HG03108 (cell line): Measurements from ENCODE around the gene CDH16.
A peak's percentile ranks its signal among the peaks of the same experiment; 100 is the strongest.
"Not testable (repeated sequence)": the region's sequence is repeated elsewhere in the genome, so short reads cannot be mapped to it uniquely, and the experiment has no call there.

Experiments
- ATAC-seq: cut with Tn5 transposase; IDR thresholded peaks from one replicate; pipeline ENCODE4 v1.9.1; 2021; ENCODE audit warnings: moderate library complexity; ENCODE audit not compliant: unreplicated experiment

The CDH16 gene

DNA sequence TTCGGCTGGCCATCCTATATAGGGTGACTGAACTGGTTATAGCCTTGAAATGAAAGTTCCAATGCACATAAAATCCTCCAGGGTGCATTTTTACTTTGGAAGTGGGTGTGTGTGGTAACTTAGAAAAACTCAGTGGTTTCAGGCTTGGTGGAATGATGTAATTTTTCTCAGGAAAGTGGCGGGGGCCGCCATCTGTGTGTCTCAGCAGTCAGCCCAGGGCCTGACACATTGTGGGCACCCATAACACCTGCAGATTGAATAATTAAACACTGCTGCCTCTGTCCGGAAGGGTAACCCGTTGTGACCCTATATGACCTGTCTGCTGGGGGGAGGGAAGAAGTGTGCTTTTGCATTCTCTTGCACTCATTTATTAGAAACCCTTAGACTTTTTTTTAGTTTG lies 40.6 kb downstream of the CDH16 start:
- ATAC-seq: no peak

DNA sequence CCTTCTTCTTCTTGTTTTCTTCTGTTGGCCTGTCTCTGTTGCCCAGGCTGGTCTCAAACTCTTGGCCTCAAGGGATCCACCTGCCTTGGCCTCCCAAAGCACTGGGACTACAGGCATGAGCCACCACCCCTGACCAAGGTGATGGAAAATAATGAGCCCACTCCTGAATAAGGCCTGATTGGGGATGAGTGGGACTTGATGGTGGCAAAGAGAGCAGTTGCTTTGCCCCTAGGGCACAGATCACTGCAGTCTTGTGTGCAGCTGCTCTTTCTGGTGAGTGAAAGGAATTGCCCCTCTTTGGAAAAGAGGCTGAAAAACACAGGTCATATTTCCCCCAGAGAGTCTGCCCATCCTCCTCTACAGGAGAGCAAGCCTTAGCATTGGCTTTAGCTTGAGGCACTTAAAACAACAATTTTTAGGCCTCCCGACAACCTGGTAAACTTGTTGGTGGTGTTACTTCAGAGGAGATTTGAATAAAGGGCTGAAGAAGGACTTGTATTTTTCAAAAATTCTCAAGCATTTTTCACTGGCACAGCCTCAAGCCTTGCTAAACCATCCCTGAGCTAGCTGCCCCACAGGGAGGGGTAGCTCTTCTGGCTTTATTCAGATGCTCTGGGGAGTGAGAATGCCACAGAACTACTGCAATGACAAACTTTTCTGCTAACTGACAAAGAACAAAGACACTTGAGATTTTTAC lies 44.5 kb downstream of the CDH16 start:
- no peak for ATAC-seq

DNA sequence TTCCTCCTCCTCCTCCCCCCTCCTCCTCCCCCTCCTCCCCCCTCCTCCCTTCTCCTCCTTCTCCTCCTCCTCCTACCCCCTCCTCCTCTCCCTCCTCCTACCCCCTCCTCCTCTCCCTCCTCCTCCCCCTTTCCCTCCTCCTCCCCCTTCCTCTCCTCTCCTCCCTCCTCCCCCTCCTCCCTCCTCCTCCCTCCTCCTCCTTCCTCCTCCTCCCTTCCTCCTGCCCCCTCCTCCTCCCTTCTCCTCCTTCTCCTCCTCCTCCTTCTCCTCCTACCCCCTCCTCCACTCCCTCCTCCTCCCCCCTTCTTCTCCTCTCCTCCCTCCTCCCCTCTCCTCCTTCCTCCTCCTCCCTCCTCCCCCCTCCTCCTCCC lies 45.0 kb downstream of the CDH16 start:
- ATAC-seq: no peak

- peak; percentile 72 for ATAC-seq
Observed at GRCh38 chr16:66872943-66873684, 45.6 kb downstream of the CDH16 start.

DNA sequence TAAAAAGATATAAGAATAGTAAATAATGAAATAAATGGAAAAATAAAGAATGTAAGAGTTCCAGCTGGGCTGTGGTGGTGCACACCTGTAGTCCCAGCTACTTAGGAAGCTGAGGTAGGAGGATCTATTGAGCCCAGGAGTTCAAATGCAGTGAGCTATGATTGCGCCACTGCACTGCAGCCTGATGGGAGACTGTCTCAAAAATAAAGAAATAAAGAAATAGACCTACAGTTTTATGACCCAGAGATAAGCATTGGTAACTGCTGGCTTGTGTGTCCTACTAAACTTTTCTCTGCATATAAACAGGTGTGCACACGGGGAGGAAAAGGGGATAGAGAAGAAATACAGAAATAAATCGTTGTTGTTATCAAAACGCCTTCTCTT lies 46.1 kb downstream of the CDH16 start:
- ATAC-seq: no peak

DNA sequence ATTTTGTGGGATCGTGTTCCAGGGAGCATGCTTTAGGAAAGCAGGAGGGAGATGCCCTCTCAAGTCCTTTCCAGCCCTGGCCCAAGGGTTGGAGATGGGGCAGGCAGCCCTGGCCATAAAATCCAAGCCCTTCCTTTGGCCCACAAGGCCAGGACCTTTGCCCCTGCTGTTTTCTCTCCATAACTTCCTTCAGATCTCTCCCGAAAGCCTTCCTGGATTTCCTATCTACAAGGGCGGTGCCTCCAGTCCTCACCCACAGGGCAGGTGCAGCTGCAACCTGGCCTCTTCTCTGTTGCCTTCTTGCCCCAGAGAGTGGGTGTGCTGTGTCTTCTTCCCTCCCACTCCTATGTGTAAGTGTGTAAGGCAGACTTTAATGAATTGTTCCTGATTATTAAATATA lies 46.8 kb downstream of the CDH16 start:
- no peak for ATAC-seq

DNA sequence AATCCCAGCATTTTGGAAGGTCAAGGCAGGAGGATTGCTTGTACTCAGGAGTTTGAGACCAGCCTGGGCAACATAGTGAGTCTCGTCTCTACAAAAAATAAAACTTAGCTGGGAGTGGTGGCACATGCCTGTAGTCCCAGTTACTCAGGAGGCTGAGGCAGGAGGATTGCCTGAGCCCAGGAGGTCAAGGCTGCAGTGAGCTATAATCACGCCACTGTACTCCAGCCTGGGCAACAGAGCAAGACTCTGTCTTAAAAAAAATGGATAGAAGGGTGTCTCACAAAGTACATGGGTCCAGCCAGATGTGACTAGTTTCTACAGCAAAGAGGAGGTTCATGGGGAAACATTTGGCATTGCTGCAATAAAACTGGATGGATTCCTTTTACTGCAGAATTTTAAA lies 47.3 kb downstream of the CDH16 start:
- ATAC-seq: not testable (repeated sequence)

DNA sequence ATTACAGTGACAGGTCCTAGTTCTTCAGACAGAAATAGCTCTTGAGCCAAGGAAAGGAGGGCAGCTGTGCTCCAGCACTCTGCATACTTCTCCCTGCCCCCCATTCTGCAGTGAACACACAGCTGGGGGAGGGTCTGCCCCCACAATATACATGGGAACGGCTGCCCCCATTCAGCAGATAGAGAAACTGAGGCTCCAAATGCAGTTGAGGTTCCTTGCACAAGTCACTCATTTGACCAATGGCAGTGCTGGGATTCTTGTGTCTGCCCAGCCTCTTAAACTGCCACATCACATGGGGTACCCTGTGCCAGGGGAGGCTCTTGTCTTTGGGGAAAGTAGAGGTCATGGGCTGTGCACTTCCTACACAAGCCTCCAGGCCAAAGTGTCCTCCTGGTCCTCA lies 49.3 kb downstream of the CDH16 start:
- no peak for ATAC-seq

DNA sequence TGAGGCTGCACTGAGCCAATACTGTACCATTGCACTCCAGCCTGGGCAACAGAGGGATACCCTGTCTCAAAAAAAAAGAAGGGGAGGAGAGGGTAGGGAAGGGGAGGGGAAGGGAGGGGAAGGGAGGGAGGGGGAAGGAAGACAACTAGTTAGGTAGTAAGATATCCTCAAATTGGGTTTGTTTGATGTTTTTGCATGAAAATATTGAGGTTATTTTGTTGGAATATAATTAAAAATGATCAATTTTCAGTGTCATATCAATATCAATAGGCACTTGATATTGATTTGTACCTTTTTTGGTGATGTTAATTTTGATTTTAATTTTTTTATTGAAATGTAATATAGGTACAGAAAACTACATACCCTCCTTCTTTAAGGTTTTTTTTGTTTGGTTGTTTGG lies 55.0 kb downstream of the CDH16 start:
- ATAC-seq: no peak

GRCh38 chr16:66862023-66862520 lies 56.6 kb downstream of the CDH16 start:
- ATAC-seq: no peak

- ATAC-seq: no peak
Observed at GRCh38 chr16:66859397-66860068, 59.2 kb downstream of the CDH16 start.

DNA sequence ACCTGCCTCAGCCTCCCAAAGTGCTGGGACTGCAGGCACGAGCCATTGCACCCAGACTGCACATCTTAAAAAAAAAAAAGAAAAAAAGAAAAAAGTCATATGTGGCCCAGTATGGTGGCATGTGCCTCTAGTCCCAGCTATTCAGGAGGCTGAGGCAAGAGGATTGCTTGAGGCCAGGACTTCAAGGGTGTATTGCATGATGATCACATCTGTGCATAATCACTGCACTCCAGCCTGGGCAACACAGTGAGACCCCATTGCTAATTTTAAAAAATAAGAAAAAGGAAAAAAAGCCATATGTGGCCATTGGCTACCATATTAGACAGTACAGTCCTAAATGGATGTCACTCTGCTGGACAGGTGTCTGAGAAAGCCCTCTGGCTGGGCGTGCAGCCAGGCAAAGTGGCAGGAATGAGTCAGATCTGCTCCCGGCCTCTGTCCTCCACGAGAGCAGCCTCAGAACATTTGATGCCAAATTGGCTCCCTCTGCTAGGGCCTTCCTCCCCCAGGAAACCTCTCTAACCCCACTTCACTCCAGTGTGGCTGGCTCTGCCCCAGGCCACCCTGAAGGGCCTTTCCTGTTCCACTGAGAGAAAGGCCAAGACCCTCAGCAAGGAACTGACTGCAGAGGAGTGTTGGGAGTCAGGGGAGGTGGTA lies 59.8 kb downstream of the CDH16 start:
- peak; percentile 68 for ATAC-seq
